OCI-LY1 (cell line): ENCODE results near the gene ITSN1.

ENCODE experiments used
- EZH2 ChIP-seq: fragments of 200-600 bp; sonication (generic), shearing (Covaris generic); IDR thresholded peaks from 2 replicates; pipeline ENCODE4 v1.8.0; 2017; ENCODE audit warnings: borderline replicate concordance, mixed run types, mild to moderate bottlenecking, antibody characterized with exemption, low read length, moderate library complexity, mixed read lengths
- TF ChIP-seq, protein P1 (sequence below): fragments of 200-600 bp; sonication (generic), shearing (Covaris generic); IDR thresholded peaks from 2 replicates; pipeline ENCODE4 v1.5.1; 2017; ENCODE audit warnings: mild to moderate bottlenecking, antibody characterized with exemption, low read length, moderate library complexity, mixed read lengths

DNA sequence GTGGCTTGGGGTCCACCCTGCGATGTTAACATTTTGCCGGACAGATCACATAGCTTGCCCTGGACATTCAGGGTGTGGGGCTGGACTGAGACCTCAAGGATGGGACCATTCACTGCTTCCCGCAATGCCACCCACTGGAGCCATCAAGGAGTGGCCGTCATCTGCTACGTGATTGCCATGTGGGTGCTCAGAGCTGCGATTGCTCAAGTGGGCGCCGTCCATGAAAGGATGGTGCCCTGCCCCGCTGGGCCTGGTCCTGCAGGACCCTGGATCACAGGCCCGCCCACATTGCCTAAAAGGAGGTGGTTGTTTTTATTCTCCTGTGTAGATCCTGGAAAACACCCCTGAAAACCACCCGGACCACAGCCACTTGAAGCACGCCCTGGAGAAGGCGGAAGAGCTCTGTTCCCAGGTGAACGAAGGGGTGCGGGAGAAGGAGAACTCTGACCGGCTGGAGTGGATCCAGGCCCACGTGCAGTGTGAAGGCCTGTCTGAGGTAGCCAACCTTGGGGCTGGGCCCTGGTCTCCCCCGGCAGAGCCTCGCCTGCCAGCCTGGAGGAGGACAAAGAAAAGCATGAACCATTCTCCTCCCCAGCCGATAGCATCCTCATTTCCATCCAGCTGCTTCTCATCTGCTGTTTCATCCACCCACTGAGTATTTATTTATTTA lies 232.9 kb downstream of the ITSN1 start:
- TF ChIP-seq, protein P1, sequence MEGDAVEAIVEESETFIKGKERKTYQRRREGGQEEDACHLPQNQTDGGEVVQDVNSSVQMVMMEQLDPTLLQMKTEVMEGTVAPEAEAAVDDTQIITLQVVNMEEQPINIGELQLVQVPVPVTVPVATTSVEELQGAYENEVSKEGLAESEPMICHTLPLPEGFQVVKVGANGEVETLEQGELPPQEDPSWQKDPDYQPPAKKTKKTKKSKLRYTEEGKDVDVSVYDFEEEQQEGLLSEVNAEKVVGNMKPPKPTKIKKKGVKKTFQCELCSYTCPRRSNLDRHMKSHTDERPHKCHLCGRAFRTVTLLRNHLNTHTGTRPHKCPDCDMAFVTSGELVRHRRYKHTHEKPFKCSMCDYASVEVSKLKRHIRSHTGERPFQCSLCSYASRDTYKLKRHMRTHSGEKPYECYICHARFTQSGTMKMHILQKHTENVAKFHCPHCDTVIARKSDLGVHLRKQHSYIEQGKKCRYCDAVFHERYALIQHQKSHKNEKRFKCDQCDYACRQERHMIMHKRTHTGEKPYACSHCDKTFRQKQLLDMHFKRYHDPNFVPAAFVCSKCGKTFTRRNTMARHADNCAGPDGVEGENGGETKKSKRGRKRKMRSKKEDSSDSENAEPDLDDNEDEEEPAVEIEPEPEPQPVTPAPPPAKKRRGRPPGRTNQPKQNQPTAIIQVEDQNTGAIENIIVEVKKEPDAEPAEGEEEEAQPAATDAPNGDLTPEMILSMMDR, result no peak
- no peak for TF ChIP-seq EZH2
